ENCODE measurements around the gene OR14A2. TPM values are rescaled to one million over a fixed set of nuclear protein-coding genes. Genes with fewer than 3 reads are reported as not detected.

The OR14A2 gene
- total and polyA plus RNA-seq, 9 donors, result not detected

Other genes starting within 250 kb of the OR14A2 start
- 0.09 TPM for gene OR2C3, start 211.7 kb downstream of the OR14A2 start, total RNA-seq
- under 1 TPM; 0.07 to 0.53 (median 0.22) TPM for gene OR2C3, start 211.7 kb downstream of the OR14A2 start, polyA plus RNA-seq (ENCODE audit: insufficient read depth in 1 of 8, insufficient read length in 8 of 8, low replicate concordance in 1 of 8)
- gene GCSAML, start 199.0 kb downstream of the OR14A2 start, total RNA-seq, result 0.09 TPM
- gene GCSAML, start 199.0 kb downstream of the OR14A2 start, polyA plus RNA-seq (ENCODE audit: insufficient read depth in 1 of 8, insufficient read length in 8 of 8, low replicate concordance in 1 of 8), result under 1 TPM; 0.05 to 0.25 (median 0.12) TPM
- not detected for gene OR2G2, start 159.8 kb downstream of the OR14A2 start, total RNA-seq
- gene OR2G2, start 159.8 kb downstream of the OR14A2 start, polyA plus RNA-seq (ENCODE audit: insufficient read depth in 1 of 8, insufficient read length in 8 of 8, low replicate concordance in 1 of 8), result not detected
- gene OR2G3, start 142.6 kb downstream of the OR14A2 start, total RNA-seq, result not detected
- not detected for gene OR2G3, start 142.6 kb downstream of the OR14A2 start, polyA plus RNA-seq (ENCODE audit: insufficient read depth in 1 of 8, insufficient read length in 8 of 8, low replicate concordance in 1 of 8)
- gene OR13G1, start 68.4 kb downstream of the OR14A2 start, total RNA-seq, result not detected
- gene OR13G1, start 68.4 kb downstream of the OR14A2 start, polyA plus RNA-seq (ENCODE audit: insufficient read depth in 1 of 8, insufficient read length in 8 of 8, low replicate concordance in 1 of 8), result under 1 TPM in 1 of 8 donors, not detected in 7; 0.08 TPM
- gene OR6F1, start 31.5 kb downstream of the OR14A2 start, total RNA-seq, result not detected
- not detected for gene OR6F1, start 31.5 kb downstream of the OR14A2 start, polyA plus RNA-seq (ENCODE audit: insufficient read depth in 1 of 8, insufficient read length in 8 of 8, low replicate concordance in 1 of 8)
- gene OR14K1, start 9.5 kb downstream of the OR14A2 start, total RNA-seq, result not detected
- not detected for gene OR14K1, start 9.5 kb downstream of the OR14A2 start, polyA plus RNA-seq (ENCODE audit: insufficient read depth in 1 of 8, insufficient read length in 8 of 8, low replicate concordance in 1 of 8)
- not detected for gene OR1C1, start 12.4 kb upstream of the OR14A2 start, total RNA-seq
- gene OR1C1, start 12.4 kb upstream of the OR14A2 start, polyA plus RNA-seq (ENCODE audit: insufficient read depth in 1 of 8, insufficient read length in 8 of 8, low replicate concordance in 1 of 8), result not detected
- gene OR14A16, start 76.0 kb upstream of the OR14A2 start, total RNA-seq, result not detected
- gene OR14A16, start 76.0 kb upstream of the OR14A2 start, polyA plus RNA-seq (ENCODE audit: insufficient read depth in 1 of 8, insufficient read length in 8 of 8, low replicate concordance in 1 of 8), result not detected
- gene OR11L1, start 93.8 kb upstream of the OR14A2 start, total RNA-seq, result not detected
- not detected for gene OR11L1, start 93.8 kb upstream of the OR14A2 start, polyA plus RNA-seq (ENCODE audit: insufficient read depth in 1 of 8, insufficient read length in 8 of 8, low replicate concordance in 1 of 8)
- gene TRIM58, start 109.0 kb upstream of the OR14A2 start, total RNA-seq, result 1.6 TPM
- 1 to 10 TPM; 1.4 to 6.4 (median 3.6) TPM for gene TRIM58, start 109.0 kb upstream of the OR14A2 start, polyA plus RNA-seq (ENCODE audit: insufficient read depth in 1 of 8, insufficient read length in 8 of 8, low replicate concordance in 1 of 8)
- 0.27 TPM for gene OR2W3, start 147.4 kb upstream of the OR14A2 start, total RNA-seq
- 1 to 10 TPM in 4 of 8 donors, under 1 TPM in 4; 0.68 to 1.5 (median 1.0) TPM for gene OR2W3, start 147.4 kb upstream of the OR14A2 start, polyA plus RNA-seq (ENCODE audit: insufficient read depth in 1 of 8, insufficient read length in 8 of 8, low replicate concordance in 1 of 8)
- not detected for gene OR2T8, start 172.1 kb upstream of the OR14A2 start, total RNA-seq
- gene OR2T8, start 172.1 kb upstream of the OR14A2 start, polyA plus RNA-seq (ENCODE audit: insufficient read depth in 1 of 8, insufficient read length in 8 of 8, low replicate concordance in 1 of 8), result under 1 TPM in 3 of 8 donors, not detected in 5; 0.12 to 0.27 (median 0.14) TPM
- gene OR2AJ1, start 176.7 kb upstream of the OR14A2 start, total RNA-seq, result not detected
- not detected for gene OR2AJ1, start 176.7 kb upstream of the OR14A2 start, polyA plus RNA-seq (ENCODE audit: insufficient read depth in 1 of 8, insufficient read length in 8 of 8, low replicate concordance in 1 of 8)
- gene OR2L8, start 200.7 kb upstream of the OR14A2 start, total RNA-seq, result not detected
- gene OR2L8, start 200.7 kb upstream of the OR14A2 start, polyA plus RNA-seq (ENCODE audit: insufficient read depth in 1 of 8, insufficient read length in 8 of 8, low replicate concordance in 1 of 8), result not detected
- not detected for gene OR2AK2, start 217.1 kb upstream of the OR14A2 start, total RNA-seq
- not detected for gene OR2AK2, start 217.1 kb upstream of the OR14A2 start, polyA plus RNA-seq (ENCODE audit: insufficient read depth in 1 of 8, insufficient read length in 8 of 8, low replicate concordance in 1 of 8)

Measured in muscle of leg (tissue), 9 donors.